ENCODE results near the gene LRP6. TPM values are rescaled to one million over a fixed set of nuclear protein-coding genes. Genes with fewer than 3 reads are reported as not detected.
A peak's percentile ranks its signal among the peaks of the same experiment; 100 is the strongest.

The LRP6 gene
- total RNA-seq, 1 donor from 2014 or later, result 55.8 TPM

GRCh38 chr12:12219664-12220063 lies 47.2 kb downstream of the LRP6 start:
- H3K27ac ChIP-seq, result no peak overlapping the region
- H3K4me1 ChIP-seq, result peaks cover 21% of the 10 kb centered on the region
- no peak overlapping the region for H3K4me3 ChIP-seq
- H3K36me3 ChIP-seq, result no peaks in the 10 kb centered on the region
- no peak for ATAC-seq
- no peak for DNase-seq
- no peaks in the 10 kb centered on the region for H3K9me3 ChIP-seq
- intact Hi-C loops (cut with DNase I), result no loop called here
- TF ChIP-seq, protein P1, sequence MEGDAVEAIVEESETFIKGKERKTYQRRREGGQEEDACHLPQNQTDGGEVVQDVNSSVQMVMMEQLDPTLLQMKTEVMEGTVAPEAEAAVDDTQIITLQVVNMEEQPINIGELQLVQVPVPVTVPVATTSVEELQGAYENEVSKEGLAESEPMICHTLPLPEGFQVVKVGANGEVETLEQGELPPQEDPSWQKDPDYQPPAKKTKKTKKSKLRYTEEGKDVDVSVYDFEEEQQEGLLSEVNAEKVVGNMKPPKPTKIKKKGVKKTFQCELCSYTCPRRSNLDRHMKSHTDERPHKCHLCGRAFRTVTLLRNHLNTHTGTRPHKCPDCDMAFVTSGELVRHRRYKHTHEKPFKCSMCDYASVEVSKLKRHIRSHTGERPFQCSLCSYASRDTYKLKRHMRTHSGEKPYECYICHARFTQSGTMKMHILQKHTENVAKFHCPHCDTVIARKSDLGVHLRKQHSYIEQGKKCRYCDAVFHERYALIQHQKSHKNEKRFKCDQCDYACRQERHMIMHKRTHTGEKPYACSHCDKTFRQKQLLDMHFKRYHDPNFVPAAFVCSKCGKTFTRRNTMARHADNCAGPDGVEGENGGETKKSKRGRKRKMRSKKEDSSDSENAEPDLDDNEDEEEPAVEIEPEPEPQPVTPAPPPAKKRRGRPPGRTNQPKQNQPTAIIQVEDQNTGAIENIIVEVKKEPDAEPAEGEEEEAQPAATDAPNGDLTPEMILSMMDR (IDR thresholded peaks at IDR 0.05), result no peak
- no peaks in the 10 kb centered on the region for H3K27me3 ChIP-seq

DNA sequence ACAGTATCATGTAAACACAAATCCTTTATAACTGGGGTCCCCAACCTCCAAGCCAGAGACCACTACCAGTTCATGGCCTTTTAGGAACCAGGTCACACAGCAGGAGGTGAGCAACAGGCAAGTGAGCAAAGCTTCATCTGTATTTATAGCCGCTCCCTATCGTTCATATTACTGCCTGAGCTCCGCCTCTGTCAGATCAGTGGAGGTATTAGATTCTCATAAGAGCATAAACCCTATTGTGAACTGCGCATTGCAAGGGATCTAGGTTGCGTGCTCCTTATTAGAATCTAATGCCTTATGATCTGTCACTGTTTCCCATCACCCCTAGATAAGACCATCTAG lies 49.9 kb downstream of the LRP6 start:
- Histone ChIP-seq H3K27ac (no peak overlapping the region), H3K27me3 (no peaks in the 10 kb centered on the region), H3K36me3 (no peaks in the 10 kb centered on the region), H3K4me1 (peaks cover 19% of the 10 kb centered on the region), H3K9me3 (no peaks in the 10 kb centered on the region), H3K4me3 (no peak overlapping the region)
- ATAC-seq (no peak), DNase-seq (no peak)
- intact Hi-C loops (cut with DNase I), result no loop called here
- TF ChIP-seq, protein P1 (IDR thresholded peaks at IDR 0.05), result no peak

- intact Hi-C loops (cut with DNase I), result no loop called here
- Histone ChIP-seq H3K9me3 (no peaks in the 10 kb centered on the region), H3K27me3 (no peaks in the 10 kb centered on the region), H3K36me3 (no peaks in the 10 kb centered on the region), H3K4me3 (no peak overlapping the region), H3K27ac (peak overlapping the region; percentile 14), H3K4me1 (peaks cover 22% of the 10 kb centered on the region)
- TF ChIP-seq, protein P1 (IDR thresholded peaks at IDR 0.05), result no peak
- ATAC-seq (peak; percentile 70), DNase-seq (no peak)
These were observed 50.4 kb downstream of the LRP6 start for GRCh38 chr12:12216349-12217017.

- H3K27ac ChIP-seq, result no peak overlapping the region
- no peaks in the 10 kb centered on the region for H3K27me3 ChIP-seq
- TF ChIP-seq, protein P1 (IDR thresholded peaks at IDR 0.05), result no peak
- no peaks in the 10 kb centered on the region for H3K9me3 ChIP-seq
- peaks cover 22% of the 10 kb centered on the region for H3K4me1 ChIP-seq
- ATAC-seq (no peak), DNase-seq (no peak)
- no peak overlapping the region for H3K4me3 ChIP-seq
- intact Hi-C loops (cut with DNase I), result no loop called here
- no peaks in the 10 kb centered on the region for H3K36me3 ChIP-seq
These were observed 52.2 kb downstream of the LRP6 start for GRCh38 chr12:12214635-12215131.

DNA sequence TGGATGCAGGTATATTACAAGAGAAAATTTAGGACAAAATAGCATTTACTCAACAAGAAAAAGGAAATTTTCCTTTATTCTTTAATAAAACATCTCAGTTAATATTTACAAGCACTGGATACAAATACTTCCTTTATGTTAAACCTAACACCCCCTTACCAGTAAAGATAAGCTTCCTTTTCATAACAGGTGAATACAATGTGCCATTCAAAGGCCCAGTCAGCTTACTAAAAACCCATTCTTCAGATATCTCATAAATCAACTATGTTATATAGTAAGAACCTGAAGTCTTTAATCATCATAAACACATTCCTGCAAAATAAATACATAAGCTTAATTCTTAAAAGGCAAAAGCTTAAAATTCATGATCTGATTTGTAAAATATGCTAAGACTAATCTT lies 52.6 kb downstream of the LRP6 start:
- H3K4me1 ChIP-seq, result peaks cover 22% of the 10 kb centered on the region
- H3K9me3 ChIP-seq, result no peaks in the 10 kb centered on the region
- DNase-seq (no peak), ATAC-seq (no peak)
- intact Hi-C loops (cut with DNase I), result no loop called here
- no peak overlapping the region for H3K4me3 ChIP-seq
- TF ChIP-seq, protein P1 (IDR thresholded peaks at IDR 0.05), result no peak
- H3K36me3 ChIP-seq, result no peaks in the 10 kb centered on the region
- H3K27ac ChIP-seq, result no peak overlapping the region
- no peaks in the 10 kb centered on the region for H3K27me3 ChIP-seq

DNA sequence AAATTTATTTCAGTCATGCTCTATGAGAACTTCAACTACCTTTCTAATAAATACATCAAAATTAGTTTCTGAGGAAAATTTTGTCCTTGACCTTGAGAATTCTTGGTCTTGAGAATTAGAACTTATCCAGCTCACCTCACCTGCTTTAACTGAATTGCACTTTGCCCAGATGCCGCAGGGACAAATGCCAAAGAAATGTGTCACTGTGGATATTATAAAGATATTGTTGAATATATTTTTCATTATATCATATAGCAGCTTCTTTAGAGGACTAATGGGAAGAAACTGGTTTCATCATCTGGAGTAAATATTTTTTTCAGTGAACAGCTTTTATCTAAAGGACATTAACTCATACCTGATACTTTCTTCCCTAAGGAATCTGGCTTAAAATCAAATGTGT lies 54.1 kb downstream of the LRP6 start:
- H3K27me3 ChIP-seq, result no peaks in the 10 kb centered on the region
- no peak for DNase-seq
- no peak overlapping the region for H3K4me3 ChIP-seq
- H3K36me3 ChIP-seq, result no peaks in the 10 kb centered on the region
- H3K4me1 ChIP-seq, result peaks cover 22% of the 10 kb centered on the region
- ATAC-seq, result no peak
- intact Hi-C loops (cut with DNase I), result no loop called here
- TF ChIP-seq, protein P1 (IDR thresholded peaks at IDR 0.05), result no peak
- H3K9me3 ChIP-seq, result no peaks in the 10 kb centered on the region
- H3K27ac ChIP-seq, result no peak overlapping the region
